ENCODE measurements around the gene DVL1. TPM values are rescaled to one million over a fixed set of nuclear protein-coding genes. Genes with fewer than 3 reads are reported as not detected.

The DVL1 gene
- total RNA-seq, 3 donors from 2014 or later (not counting 1 experiment from before 2014, with no cell fraction given) = 33.8 to 41.9 (median 35.6) TPM

- H3K4me1 Mint-ChIP-seq = peaks cover 0 to 5% of the 10 kb centered on the region in 2 donors
- no peaks in the 10 kb centered on the region for H3K36me3 Mint-ChIP-seq
- Histone ChIP-seq H3K36me3 (ENCODE audit: control insufficient read depth, insufficient read depth, low read length) (peaks cover 3% of the 10 kb centered on the region), H3K27ac (ENCODE audit: low read length) (no peak overlapping the region), H3K4me1 (ENCODE audit: control insufficient read depth, insufficient read depth, low read length) (peaks cover 10% of the 10 kb centered on the region), H3K9me3 (ENCODE audit: control insufficient read depth, insufficient read depth, low read length) (no peaks in the 10 kb centered on the region), H3K27me3 (ENCODE audit: control insufficient read depth, insufficient read depth, low read length) (no peaks in the 10 kb centered on the region), H3K4me3 (ENCODE audit: low read length) (no peak overlapping the region)
- H3K27ac Mint-ChIP-seq = no peak overlapping the region
- no peaks in the 10 kb centered on the region for H3K9me3 Mint-ChIP-seq
- DNase-seq (no peak), ATAC-seq (no peak)
- intact Hi-C loops (cut with micrococcal nuclease) = no loop called here
- WGBS (ENCODE audit: insufficient coverage) = 89% methylated on average over 15 of the region's 15 CpGs
- no peak overlapping the region for H3K4me3 Mint-ChIP-seq
- no peaks in the 10 kb centered on the region for H3K27me3 Mint-ChIP-seq (ENCODE audit: low read depth in 2 of 2)
- no peak for TF ChIP-seq CTCF (IDR thresholded peaks at IDR 0.05)
These were observed 18.7 kb downstream of the DVL1 start for GRCh38 chr1:1330366-1331067.

DNA sequence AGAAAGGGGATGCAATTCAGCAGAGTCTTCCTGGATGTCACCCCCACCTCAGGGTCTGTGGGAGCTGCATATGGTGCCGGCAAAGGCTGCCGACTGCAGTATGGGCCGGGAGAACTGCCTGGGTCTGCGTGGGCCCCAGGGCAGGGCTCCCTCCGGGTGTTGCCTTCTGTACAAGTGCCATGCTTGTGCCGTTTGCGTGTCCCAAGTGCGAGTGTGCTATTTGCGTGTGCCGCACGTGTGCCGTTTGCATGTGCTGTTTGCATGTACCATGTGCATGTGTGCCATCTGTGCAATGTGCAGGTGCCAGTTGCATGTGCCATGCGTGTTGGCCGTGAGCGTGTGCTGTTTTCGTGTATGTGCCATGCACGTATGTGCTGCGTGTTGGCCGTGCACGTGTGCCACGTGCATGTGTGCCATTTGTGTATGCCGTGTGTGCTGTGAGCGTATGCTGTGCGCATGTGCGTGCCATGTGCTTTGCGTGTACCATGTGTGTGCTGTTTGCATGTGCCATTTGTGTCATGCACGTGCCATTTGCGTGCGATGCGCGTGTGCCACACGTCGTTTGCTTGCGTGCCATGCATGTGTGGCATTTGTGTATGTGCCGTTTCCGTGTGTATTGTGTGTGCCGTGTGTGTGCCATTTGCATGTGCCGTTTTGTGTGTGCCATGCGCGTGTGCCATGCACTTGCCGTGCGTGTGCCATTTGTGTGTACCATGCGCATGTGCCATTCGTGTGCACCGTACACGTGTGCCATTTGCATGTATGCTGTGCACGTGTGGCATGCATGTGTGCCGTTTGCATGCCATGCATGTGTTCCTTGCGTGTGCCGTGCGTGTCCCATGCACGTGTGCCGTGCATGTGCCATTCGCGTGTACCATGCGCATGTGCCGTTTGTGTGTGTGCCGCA lies 19.7 kb downstream of the DVL1 start:
- no peak overlapping the region for H3K27ac ChIP-seq (ENCODE audit: low read length)
- 95% methylated on average over 58 of the region's 58 CpGs for WGBS (ENCODE audit: insufficient coverage)
- no peaks in the 10 kb centered on the region for H3K36me3 Mint-ChIP-seq
- no peak overlapping the region for H3K4me3 ChIP-seq (ENCODE audit: low read length)
- no peaks in the 10 kb centered on the region for H3K27me3 ChIP-seq (ENCODE audit: control insufficient read depth, insufficient read depth, low read length)
- H3K4me1 ChIP-seq (ENCODE audit: control insufficient read depth, insufficient read depth, low read length) = peaks cover 17% of the 10 kb centered on the region
- no peaks in the 10 kb centered on the region for H3K27me3 Mint-ChIP-seq (ENCODE audit: low read depth in 2 of 2)
- TF ChIP-seq CTCF (IDR thresholded peaks at IDR 0.05) = no peak
- peaks cover 3% of the 10 kb centered on the region for H3K36me3 ChIP-seq (ENCODE audit: control insufficient read depth, insufficient read depth, low read length)
- no peak for ATAC-seq
- intact Hi-C loops (cut with micrococcal nuclease) = no loop called here
- no peaks in the 10 kb centered on the region for H3K9me3 Mint-ChIP-seq
- peaks cover 0 to 7% of the 10 kb centered on the region in 2 donors for H3K4me1 Mint-ChIP-seq
- no peaks in the 10 kb centered on the region for H3K9me3 ChIP-seq (ENCODE audit: control insufficient read depth, insufficient read depth, low read length)
- no peak for DNase-seq
- no peak overlapping the region for H3K27ac Mint-ChIP-seq
- no peak overlapping the region for H3K4me3 Mint-ChIP-seq

DNA sequence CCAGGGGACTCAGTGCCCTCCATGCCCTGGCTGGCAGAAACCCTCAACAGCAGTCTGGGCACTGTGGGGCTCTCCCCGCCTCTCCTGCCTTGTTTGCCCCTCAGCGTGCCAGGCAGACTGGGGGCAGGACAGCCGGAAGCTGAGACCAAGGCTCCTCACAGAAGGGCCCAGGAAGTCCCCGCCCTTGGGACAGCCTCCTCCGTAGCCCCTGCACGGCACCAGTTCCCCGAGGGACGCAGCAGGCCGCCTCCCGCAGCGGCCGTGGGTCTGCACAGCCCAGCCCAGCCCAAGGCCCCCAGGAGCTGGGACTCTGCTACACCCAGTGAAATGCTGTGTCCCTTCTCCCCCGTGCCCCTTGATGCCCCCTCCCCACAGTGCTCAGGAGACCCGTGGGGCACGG lies 21.0 kb downstream of the DVL1 start:
- intact Hi-C loops (cut with micrococcal nuclease) = no loop called here
- H3K27me3 ChIP-seq (ENCODE audit: control insufficient read depth, insufficient read depth, low read length) = no peaks in the 10 kb centered on the region
- H3K4me1 ChIP-seq (ENCODE audit: control insufficient read depth, insufficient read depth, low read length) = peaks cover 21% of the 10 kb centered on the region
- Mint-ChIP-seq H3K4me3 (peak overlapping the region; percentile 31), H3K27me3 (ENCODE audit: low read depth in 2 of 2) (no peaks in the 10 kb centered on the region), H3K4me1 (peaks cover 6 to 18% of the 10 kb centered on the region in 2 donors), H3K9me3 (no peaks in the 10 kb centered on the region), H3K36me3 (no peaks in the 10 kb centered on the region), H3K27ac (no peak overlapping the region)
- peaks cover 3% of the 10 kb centered on the region for H3K36me3 ChIP-seq (ENCODE audit: control insufficient read depth, insufficient read depth, low read length)
- ATAC-seq = no peak
- no peaks in the 10 kb centered on the region for H3K9me3 ChIP-seq (ENCODE audit: control insufficient read depth, insufficient read depth, low read length)
- TF ChIP-seq CTCF (IDR thresholded peaks at IDR 0.05) = no peak
- H3K27ac ChIP-seq (ENCODE audit: low read length) = no peak overlapping the region
- 94% methylated on average over 15 of the region's 15 CpGs for WGBS (ENCODE audit: insufficient coverage)
- no peak overlapping the region for H3K4me3 ChIP-seq (ENCODE audit: low read length)
- no peak for DNase-seq

Data from natural killer cell (primary cell).